Measurements from ENCODE around the gene ABCF2.

The ABCF2 gene

GRCh38 chr7:151166629-151167196 is 60.3 kb downstream of the ABCF2 start:
- Histone ChIP-seq H3K36me3 (ENCODE audit: control insufficient read depth in 2 of 2, insufficient read depth in 2 of 2, low read length in 2 of 2) (no peaks in the 10 kb centered on the region), H3K9ac (ENCODE audit: low read depth in 1 of 2, low read length in 2 of 2) (no peak overlapping the region), H3K27ac (ENCODE audit: low read depth in 2 of 2, low read length in 2 of 2) (no peak overlapping the region), H3K27me3 (ENCODE audit: control insufficient read depth in 2 of 2, insufficient read depth in 2 of 2, low read length in 2 of 2) (peaks cover 51 to 54% of the 10 kb centered on the region in 2 donors), H3K4me1 (ENCODE audit: control insufficient read depth in 2 of 2, insufficient read depth in 2 of 2, low read length in 2 of 2) (peaks cover 3 to 14% of the 10 kb centered on the region in 2 donors), H3K9me3 (ENCODE audit: control insufficient read depth in 2 of 2, low read length in 2 of 2) (no peaks in the 10 kb centered on the region), H3K4me3 (ENCODE audit: low read length in 2 of 2) (no peak overlapping the region)
